RWPE1 (cell line): ENCODE results near the gene ROR2.
A peak's percentile ranks its signal among the peaks of the same experiment; 100 is the strongest.

Experiments used
- CTCF ChIA-PET: fragments of 350-600 bp; sonication (Branson Sonifier 250); formaldehyde crosslinking; extraction: SDS; loops from one replicate; lab custom pipeline; 2021; lab: Yijun Ruan, JAX
- POLR2A ChIA-PET: fragments of 400-600 bp; formaldehyde crosslinking; extraction: SDS; loops from one replicate; lab custom pipeline; 2020; ENCODE audit warnings: antibody characterized with exemption; ENCODE audit not compliant: low non-redundant PET; lab: Yijun Ruan, JAX
- DNase-seq: peaks from one replicate; pipeline ENCODE4 v3.0.0; 2012; ENCODE audit warnings: low spot score
- H3K27ac ChIP-seq: fragments of 450-650 bp; 2 replicates; pipeline ENCODE4 v1.5.1; 2017
- CTCF ChIP-seq: fragments of 450-650 bp; conservative IDR thresholded peaks from 2 replicates; pipeline ENCODE4 v1.5.1; 2017; ENCODE audit warnings: low read depth, mild to moderate bottlenecking

ROR2 gene

GRCh38 chr9:91886414-91887076 is 63.5 kb downstream of the ROR2 start:
- POLR2A ChIA-PET, result no interaction called here
- TF ChIP-seq CTCF, result no peak
- CTCF ChIA-PET, result interaction anchor here (0.6 kb wide), 2 partner anchors 59 to 229 kb away, joined by 3 to 6 read pairs; partner anchors contain the start of gene SPTLC1
- DNase-seq, result no peak
- peak overlapping the region; percentile 27; the same call in 1 of the 2 replicates for H3K27ac ChIP-seq

- no peak overlapping the region for H3K27ac ChIP-seq
- no peak for DNase-seq
- ChIA-PET CTCF (interaction anchor here (0.6 kb wide), 1 partner anchor 60 kb away, joined by 3 read pairs; no protein-coding TSS in a partner anchor), POLR2A (no interaction called here)
- TF ChIP-seq CTCF, result no peak
Measured at GRCh38 chr9:91885746-91886413, 64.1 kb downstream of the ROR2 start.

- no peak for TF ChIP-seq CTCF
- CTCF ChIA-PET, result no interaction called here
- H3K27ac ChIP-seq, result no peak overlapping the region
- POLR2A ChIA-PET, result no interaction called here
- DNase-seq, result no peak
Measured at GRCh38 chr9:91884696-91885687, 65.0 kb downstream of the ROR2 start.

GRCh38 chr9:91884153-91884552 is 65.9 kb downstream of the ROR2 start:
- no peak for DNase-seq
- no peak overlapping the region for H3K27ac ChIP-seq
- CTCF ChIA-PET, result no interaction called here
- TF ChIP-seq CTCF, result no peak
- POLR2A ChIA-PET, result no interaction called here

DNA sequence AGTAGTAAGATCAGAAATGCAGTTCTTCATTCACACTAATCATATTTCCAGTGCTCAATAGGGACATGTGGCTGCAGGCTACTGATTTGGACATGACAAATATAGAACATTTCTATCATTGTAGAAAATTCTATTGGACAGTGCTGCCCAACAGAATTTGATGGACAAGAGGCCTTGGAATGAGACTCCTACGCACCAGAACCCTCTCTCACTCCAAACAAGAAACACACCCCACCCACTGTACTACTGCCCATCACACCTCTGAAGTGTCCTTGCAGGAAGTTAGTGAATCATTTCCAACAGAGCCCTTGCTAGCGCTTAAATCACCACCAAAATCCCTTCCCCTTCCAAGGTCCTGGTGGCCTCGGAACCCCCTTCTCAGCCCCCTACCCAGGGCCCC is 66.5 kb downstream of the ROR2 start:
- ChIA-PET POLR2A (no interaction called here), CTCF (no interaction called here)
- no peak overlapping the region for H3K27ac ChIP-seq
- no peak for DNase-seq
- TF ChIP-seq CTCF, result no peak

DNA sequence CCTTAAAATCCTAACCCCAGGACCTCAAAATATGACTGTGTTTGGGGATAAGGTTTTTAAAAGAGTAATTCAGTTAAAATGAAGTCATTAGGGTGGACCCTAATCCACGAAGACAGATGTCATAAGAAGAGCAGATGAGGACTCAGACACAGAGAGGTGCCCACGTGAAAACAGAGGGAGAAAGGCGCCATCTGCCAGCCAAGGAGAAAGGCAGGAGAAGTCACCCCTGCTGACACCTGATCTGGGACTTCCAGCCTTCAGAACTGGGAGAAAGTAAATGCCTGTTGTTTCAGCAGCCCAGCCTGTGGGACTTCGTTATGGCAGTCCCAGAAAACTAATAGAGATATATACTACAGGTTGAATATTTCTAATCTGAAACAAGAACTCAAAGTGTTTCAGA is 67.4 kb downstream of the ROR2 start:
- ChIA-PET CTCF (no interaction called here), POLR2A (no interaction called here)
- no peak overlapping the region for H3K27ac ChIP-seq
- DNase-seq, result no peak
- TF ChIP-seq CTCF, result no peak
